ENCODE results near the gene ZSWIM7. TPM values are rescaled to one million over a fixed set of nuclear protein-coding genes. Genes with fewer than 3 reads are reported as not detected.
A peak's percentile ranks its signal among the peaks of the same experiment; 100 is the strongest.

ZSWIM7 gene
- total RNA-seq: 10 to 100 TPM; 45.5 to 58.8 TPM
- 53.4 TPM for polyA plus RNA-seq (2013, experiment 1 of 2)
- 50.8 TPM for polyA plus RNA-seq (2013, experiment 2 of 2)
- long read RNA-seq, experiment 1, partial matches to known transcripts: 5 of 25 reads
- long read RNA-seq, experiment 1, other reads (novel, unspliced or antisense): 10 of 25 reads
- long read RNA-seq, experiment 2, transcript ZSWIM7-205 (6 exons, 703 nt): major isoform, 7 of 50 reads
- long read RNA-seq, experiment 2, transcript ZSWIM7-212 (5 exons, 879 nt): minor isoform, 6 of 50 reads
- long read RNA-seq, experiment 2, partial matches to known transcripts: 6 of 50 reads
- long read RNA-seq, experiment 2, other reads (novel, unspliced or antisense): 20 of 50 reads
- long read RNA-seq, experiment 3, transcript ZSWIM7-211 (8 exons, 1,264 nt): major isoform, 8 of 57 reads
- long read RNA-seq, experiment 3, transcript ZSWIM7-201 (5 exons, 2,008 nt): minor isoform, 6 of 57 reads
- long read RNA-seq, experiment 3, partial matches to known transcripts: 1 of 57 reads
- long read RNA-seq, experiment 3, other reads (novel, unspliced or antisense): 37 of 57 reads
- long read RNA-seq, experiment 4, transcript ZSWIM7-212 (5 exons, 879 nt): major isoform, 10 of 60 reads
- long read RNA-seq, experiment 4, transcript ZSWIM7-201 (5 exons, 2,008 nt): minor isoform, 7 of 60 reads
- long read RNA-seq, experiment 4, partial matches to known transcripts: 5 of 60 reads
- long read RNA-seq, experiment 4, other reads (novel, unspliced or antisense): 23 of 60 reads

- H3K4me3 ChIP-seq (ENCODE audit: low read length): peak within 1 kb of the TSS; percentile 91
- peak within 1 kb of the TSS; percentile 98 for H3K27ac Mint-ChIP-seq
- H3K27me3 Mint-ChIP-seq (ENCODE audit: insufficient read depth): no peaks in the 10 kb centered on the region
- H3K4me1 Mint-ChIP-seq: peaks cover 10% of the 10 kb centered on the region
- H3K27me3 ChIP-seq (ENCODE audit: control insufficient read depth, insufficient read depth, low read length, poor library complexity, severe bottlenecking): no peaks in the 10 kb centered on the region
- peaks cover 39% of the 10 kb centered on the region for H3K36me3 ChIP-seq (ENCODE audit: control insufficient read depth, insufficient read depth, low read length)
- peak within 1 kb of the TSS; percentile 88 for H3K9ac ChIP-seq (ENCODE audit: extremely low read depth, low read length, poor library complexity, severe bottlenecking)
- peak; percentile 100 for DNase-seq
- no peaks in the 10 kb centered on the region for H3K4me1 ChIP-seq (ENCODE audit: control insufficient read depth, insufficient read depth, low read length)
- H3K4me3 Mint-ChIP-seq: peak within 1 kb of the TSS; percentile 90
- 0% methylated on average over 41 to 91 of the region's 91 CpGs for WGBS, 2 experiments (ENCODE audit: insufficient coverage in 1 of 2, insufficient read length in 1 of 2)
- TF ChIP-seq CTCF (conservative IDR thresholded peaks at IDR 0.05): no peak
- H3K27ac ChIP-seq (ENCODE audit: low read depth, low read length): peak within 1 kb of the TSS; percentile 91
- H3K36me3 Mint-ChIP-seq (ENCODE audit: low read depth): peaks cover 47% of the 10 kb centered on the region
- H3K9me3 Mint-ChIP-seq: peaks cover 19% of the 10 kb centered on the region
- peaks cover 22% of the 10 kb centered on the region for H3K9me3 ChIP-seq (ENCODE audit: control insufficient read depth, low read length)
Measured at GRCh38 chr17:15999141-15999973, at the start of gene ZSWIM7, which contains the start of gene TTC19. Gene ZSWIM7 (minus strand): TSS chr17:15999704. CDS start chr17:15999594, 110 bp downstream. Gene TTC19 (plus strand): TSS chr17:15999824. CDS start chr17:15999849, 25 bp downstream.

- 93 to 100% methylated on average over 1 to 14 of the region's 14 CpGs for WGBS, 2 experiments (ENCODE audit: insufficient coverage in 1 of 2, insufficient read length in 1 of 2)
- no peak for DNase-seq
- TF ChIP-seq CTCF (conservative IDR thresholded peaks at IDR 0.05): no peak
- Mint-ChIP-seq H3K27ac (no peak overlapping the region), H3K27me3 (ENCODE audit: insufficient read depth) (no peaks in the 10 kb centered on the region), H3K4me1 (peaks cover 8% of the 10 kb centered on the region), H3K36me3 (ENCODE audit: low read depth) (peaks cover 68% of the 10 kb centered on the region), H3K9me3 (peaks cover 4% of the 10 kb centered on the region), H3K4me3 (no peak overlapping the region)
- H3K4me3 ChIP-seq (ENCODE audit: low read length): no peak overlapping the region
- no peak overlapping the region for H3K9ac ChIP-seq (ENCODE audit: extremely low read depth, low read length, poor library complexity, severe bottlenecking)
- H3K36me3 ChIP-seq (ENCODE audit: control insufficient read depth, insufficient read depth, low read length): peaks cover 83% of the 10 kb centered on the region
- H3K4me1 ChIP-seq (ENCODE audit: control insufficient read depth, insufficient read depth, low read length): no peaks in the 10 kb centered on the region
- H3K9me3 ChIP-seq (ENCODE audit: control insufficient read depth, low read length): no peaks in the 10 kb centered on the region
- no peaks in the 10 kb centered on the region for H3K27me3 ChIP-seq (ENCODE audit: control insufficient read depth, insufficient read depth, low read length, poor library complexity, severe bottlenecking)
- H3K27ac ChIP-seq (ENCODE audit: low read depth, low read length): no peak overlapping the region
Measured at GRCh38 chr17:16048811-16049449, 49.4 kb upstream of the ZSWIM7 start.

All from endodermal cell (in vitro differentiated cells).